IMR-90 (cell line): ENCODE measurements around the gene TIE1. TPM values are rescaled to one million over a fixed set of nuclear protein-coding genes. Genes with fewer than 3 reads are reported as not detected.
A peak's percentile ranks its signal among the peaks of the same experiment; 100 is the strongest.

Experiments used
- ATAC-seq: fragments of 200-7000 bp; cut with Tn5 transposase; 2 replicates; pipeline ENCODE4 v1.9.1; 2020; ENCODE audit warnings: low read depth, mild to moderate bottlenecking, moderate library complexity
- BruUV-seq: library from RNA; stranded (reverse); fragments of 400-500 nt; replicated peaks from 2 replicates; lab custom pipeline; 2021; lab: Mats Ljungman, UMichigan
- CTCF ChIA-PET: fragments of 300-600 bp; formaldehyde crosslinking; extraction: SDS; loops from one replicate; lab custom pipeline; 2021; ENCODE audit warnings: antibody characterized with exemption; lab: Yijun Ruan, JAX
- POLR2A ChIA-PET: fragments of 300-600 bp; sonication (Branson Sonifier 250); formaldehyde crosslinking; loops from one replicate; lab custom pipeline; 2022; ENCODE audit warnings: antibody characterized with exemption; ENCODE audit not compliant: unreplicated experiment; lab: Charles Lee
- DNase-seq: peaks from one replicate; pipeline ENCODE4 v3.0.0; 2013
- H2AFZ ChIP-seq: replicated peaks from 2 replicates; pipeline ENCODE3; 2013; ENCODE audit warnings: low read length, mild to moderate bottlenecking; ENCODE audit not compliant: poor library complexity
- H2AK5ac ChIP-seq: 2 replicates; pipeline ENCODE4 v1.6.1; 2013; ENCODE audit warnings: low read depth, low read length, inconsistent platforms
- H2AK9ac ChIP-seq: replicated peaks from 2 replicates; pipeline ENCODE3; 2013; ENCODE audit warnings: mild to moderate bottlenecking, low read depth, low read length, moderate library complexity; ENCODE audit not compliant: poor library complexity
- H2BK120ac ChIP-seq: 2 replicates; pipeline ENCODE4 v1.6.1; 2013; ENCODE audit warnings: low read depth, low read length, inconsistent platforms
- H2BK15ac ChIP-seq: 3 replicates; pipeline ENCODE4 v1.6.1; 2013; ENCODE audit warnings: low read depth, low read length, inconsistent platforms
- H2BK20ac ChIP-seq: 2 replicates; pipeline ENCODE4 v1.6.1; 2013; ENCODE audit warnings: low read depth, mild to moderate bottlenecking, inconsistent platforms, low read length, moderate library complexity
- H2BK5ac ChIP-seq: 2 replicates; pipeline ENCODE4 v1.6.1; 2013; ENCODE audit warnings: mild to moderate bottlenecking, low read depth, low read length, inconsistent platforms; ENCODE audit not compliant: poor library complexity, severe bottlenecking
- H3K14ac ChIP-seq: replicated peaks from 2 replicates; pipeline ENCODE4 v1.6.1; 2013; ENCODE audit warnings: low read depth, low read length, inconsistent platforms
- H3K18ac ChIP-seq: 2 replicates; pipeline ENCODE4 v1.6.1; 2013; ENCODE audit warnings: low read depth, low read length, control low read depth
- H3K23ac ChIP-seq: 2 replicates; pipeline ENCODE4 v1.6.1; 2013; ENCODE audit warnings: low read depth, low read length, inconsistent platforms
- H3K27ac ChIP-seq: 2 replicates; pipeline ENCODE4 v1.5.1; 2013; ENCODE audit warnings: mild to moderate bottlenecking, control low read depth, low read length; ENCODE audit not compliant: insufficient read depth
- H3K27me3 ChIP-seq: 2 replicates; pipeline ENCODE4 v1.6.1; 2013; ENCODE audit warnings: low read length; ENCODE audit not compliant: control insufficient read depth, insufficient read depth
- H3K36me3 ChIP-seq: 2 replicates; pipeline ENCODE4 v1.6.1; 2013; ENCODE audit warnings: low read length, mixed read lengths; ENCODE audit not compliant: control insufficient read depth, insufficient read depth
- H3K4ac ChIP-seq: 2 replicates; pipeline ENCODE4 v1.6.1; 2013; ENCODE audit warnings: low read depth, low read length, inconsistent platforms
- H3K4me1 ChIP-seq: 2 replicates; pipeline ENCODE4 v1.6.1; 2013; ENCODE audit warnings: low read length, mixed read lengths; ENCODE audit not compliant: control insufficient read depth, insufficient read depth
- H3K4me2 ChIP-seq: 2 replicates; pipeline ENCODE4 v1.6.1; 2013; ENCODE audit warnings: low read depth, mild to moderate bottlenecking, control low read depth, low read length, moderate library complexity
- H3K4me3 ChIP-seq: 2 replicates; pipeline ENCODE4 v1.5.1; 2013; ENCODE audit warnings: low read depth, mild to moderate bottlenecking, control low read depth, low read length, moderate library complexity; ENCODE audit not compliant: insufficient read depth
- H3K56ac ChIP-seq: 2 replicates; pipeline ENCODE4 v1.6.1; 2013; ENCODE audit warnings: low read length, inconsistent platforms; ENCODE audit not compliant: insufficient read depth; ENCODE audit errors: extremely low read depth
- H3K79me1 ChIP-seq, 2 experiments: 2 replicates each; pipeline ENCODE4 v1.6.1; 2013; ENCODE audit warnings: low read length in 2 of 2, inconsistent platforms in 1 of 2, low read depth in 1 of 2
- H3K9ac ChIP-seq: 2 replicates; pipeline ENCODE4 v1.6.1; 2013; ENCODE audit warnings: low read depth, low read length, control low read depth
- H3K9me1 ChIP-seq: 2 replicates; pipeline ENCODE4 v1.6.1; 2013; ENCODE audit warnings: low read length, inconsistent platforms; ENCODE audit not compliant: insufficient read depth
- H3K9me3 ChIP-seq: 2 replicates; pipeline ENCODE4 v1.6.1; 2013; ENCODE audit warnings: low read length; ENCODE audit not compliant: control insufficient read depth, insufficient read depth
- H4K20me1 ChIP-seq: 2 replicates; pipeline ENCODE4 v1.6.1; 2013; ENCODE audit warnings: low read length, inconsistent platforms; ENCODE audit not compliant: insufficient read depth
- H4K5ac ChIP-seq: 2 replicates; pipeline ENCODE4 v1.6.1; 2013; ENCODE audit warnings: mild to moderate bottlenecking, low read depth, low read length, control low read depth
- H4K8ac ChIP-seq, 2 experiments: 2 replicates each; pipeline ENCODE4 v1.6.1; 2013; ENCODE audit warnings: low read depth in 2 of 2, low read length in 2 of 2, control low read depth in 1 of 2, inconsistent platforms in 1 of 2
- H4K91ac ChIP-seq: 2 replicates; pipeline ENCODE4 v1.6.1; 2013; ENCODE audit warnings: low read depth, low read length, inconsistent platforms; ENCODE audit not compliant: insufficient read depth
- CHD1 ChIP-seq: IDR thresholded peaks from 2 replicates; pipeline ENCODE4 v1.6.1; 2012; ENCODE audit warnings: low read depth, low read length, improper control_type of control experiment
- FOS ChIP-seq: fragments of 150-350 bp; IDR thresholded peaks from 2 replicates; pipeline ENCODE4 v1.6.1; 2016; ENCODE audit warnings: low read depth, low read length
- MXI1 ChIP-seq: IDR thresholded peaks from 2 replicates; pipeline ENCODE4 v1.6.1; 2012; ENCODE audit warnings: low read depth, mild to moderate bottlenecking, low read length, moderate library complexity, borderline replicate concordance
- RCOR1 ChIP-seq: IDR thresholded peaks from 2 replicates; pipeline ENCODE4 v1.6.1; 2012; ENCODE audit warnings: mild to moderate bottlenecking, low read length, improper control_type of control experiment; ENCODE audit not compliant: insufficient replicate concordance
- RFX5 ChIP-seq: IDR thresholded peaks from 2 replicates; pipeline ENCODE4 v1.8.0; 2012; ENCODE audit warnings: low read depth, mild to moderate bottlenecking, low read length, moderate library complexity
- WGBS, 2 experiments: methylation state at CpG; one replicate each; pipeline versions ENCODE4 v1.1.5 to v1.1.7; 2013; ENCODE audit warnings: missing lambda C conversion rate in 2 of 2; ENCODE audit not compliant: insufficient read length in 1 of 2; ENCODE audit errors: extremely low coverage in 2 of 2; 5-methylcytosine and 5-hydroxymethylcytosine counted together
- dilution Hi-C: fragments of 300-500 bp; cut with HindIII; formaldehyde crosslinking; loops from one replicate; pipeline ENCODE4 v1.14.3; 2018; ENCODE audit warnings: low sequenced_read_pairs; ENCODE audit not compliant: unreplicated experiment
- in situ Hi-C: fragments of 300-500 bp; cut with MboI; formaldehyde crosslinking; loops from 3 replicates; pipeline ENCODE4 v1.14.3; 2019; ENCODE audit warnings: low sequenced_read_pairs, inconsistent platforms, mixed read lengths
- intact Hi-C: fragments of 100-400 bp; cut with micrococcal nuclease; formaldehyde crosslinking; loops from 2 replicates; pipeline ENCODE4 v1.10.0; 2022
- polyA plus RNA-seq, 3 experiments: library from polyadenylated mRNA; depleted of rRNA; stranded (reverse); fragments of >200 nt; gene quantifications; 2 replicates each; pipeline ENCODE4 v1.2.3, GENCODE V29; 2012; ENCODE audit warnings: low replicate concordance in 1 of 3
- total RNA-seq: library from RNA; depleted of rRNA; stranded (reverse); fragments of >200 nt; gene quantifications from 2 replicates; pipeline ENCODE4 v1.2.3, GENCODE V29; 2012
- TF ChIP-seq, protein P1 (sequence below): fragments of 150-350 bp; IDR thresholded peaks from 2 replicates; pipeline ENCODE4 v1.6.1; 2017; ENCODE audit warnings: mild to moderate bottlenecking, antibody characterized with exemption, low read length, low read depth

Gene TIE1
- total and polyA plus RNA-seq, 2 of the 4 experiments (the other 2 are of a cell fraction) = 2.3 to 7.5 TPM

DNA sequence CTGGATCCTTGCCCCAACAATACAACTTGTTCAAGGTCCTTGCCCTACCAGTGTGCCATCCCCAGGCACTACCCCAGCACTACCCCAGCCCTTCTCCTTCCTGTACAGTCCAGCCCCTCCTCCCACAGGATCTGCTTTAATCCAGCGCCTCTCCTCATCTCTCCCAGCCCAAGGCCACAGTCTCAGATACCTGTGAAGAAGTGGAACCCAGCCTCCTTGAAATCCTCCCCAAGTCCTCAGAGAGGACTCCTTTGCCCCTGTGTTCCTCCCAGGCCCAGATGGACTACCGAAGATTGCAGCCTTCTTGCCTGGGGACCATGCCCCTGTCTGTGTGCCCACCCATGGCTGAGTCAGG, 51.5 kb downstream of the TIE1 start:
- H3K18ac ChIP-seq = no peak overlapping the region
- POLR2A ChIA-PET = no interaction called here

More for the DNA sequence above, 51.5 kb downstream of the TIE1 start:
- in situ Hi-C loops = loop anchor here (10.0 kb wide), 1 partner anchor 118 kb away; no protein-coding TSS in a partner anchor
- Histone ChIP-seq H3K14ac (no peak overlapping the region), H2BK20ac (no peak overlapping the region; the same call in 1 of the 2 replicates), H2BK120ac (peak overlapping the region; percentile 34; the same call in 1 of the 2 replicates), H2BK5ac (peak overlapping the region; percentile 9), H3K27ac (no peak overlapping the region), H3K79me1 (no peaks in the 10 kb centered on the region), H4K5ac (no peak overlapping the region), H3K23ac (no peak overlapping the region), H4K8ac (no peak overlapping the region), H3K56ac (no peak overlapping the region), H3K4me2 (no peak overlapping the region), H4K91ac (no peak overlapping the region), H3K36me3 (no peaks in the 10 kb centered on the region), H2AK9ac (peak overlapping the region; percentile 15), H3K4me1 (peaks cover 18% of the 10 kb centered on the region), H2AK5ac (peak overlapping the region; percentile 87), H4K20me1 (peaks cover 3% of the 10 kb centered on the region; the same call in 1 of the 2 replicates), H3K9ac (no peak overlapping the region), H3K4ac (peak overlapping the region; percentile 51), H3K9me1 (peaks cover 13% of the 10 kb centered on the region), H3K4me3 (no peak overlapping the region), H2BK15ac (peak overlapping the region; percentile 72; the same call in 1 of the 3 replicates), H3K9me3 (no peaks in the 10 kb centered on the region), H3K27me3 (0 out of 2 replicates have a peak, but pooled peaks cover 7% of the 10 kb centered on the region), H2AFZ (peak overlapping the region; percentile 19)
- 88% methylated on average over 1 of the region's 2 CpGs; no CpG with 5 or more reads in 1 of the 2 experiments for WGBS, 2 experiments
- BruUV-seq = no TSS peak
- intact Hi-C loops = no loop called here
- CTCF ChIA-PET = no interaction called here
- ATAC-seq (no peak), DNase-seq (no peak)
- dilution Hi-C loops = no loop called here
- TF ChIP-seq MXI1 (no peak), RFX5 (no peak), FOS (no peak), CHD1 (no peak), RCOR1 (no peak)
- TF ChIP-seq, protein P1, sequence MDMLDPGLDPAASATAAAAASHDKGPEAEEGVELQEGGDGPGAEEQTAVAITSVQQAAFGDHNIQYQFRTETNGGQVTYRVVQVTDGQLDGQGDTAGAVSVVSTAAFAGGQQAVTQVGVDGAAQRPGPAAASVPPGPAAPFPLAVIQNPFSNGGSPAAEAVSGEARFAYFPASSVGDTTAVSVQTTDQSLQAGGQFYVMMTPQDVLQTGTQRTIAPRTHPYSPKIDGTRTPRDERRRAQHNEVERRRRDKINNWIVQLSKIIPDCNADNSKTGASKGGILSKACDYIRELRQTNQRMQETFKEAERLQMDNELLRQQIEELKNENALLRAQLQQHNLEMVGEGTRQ = no peak
